Stomach (tissue), 9 donors: Measurements from ENCODE around the gene TSPAN17. TPM values are rescaled to one million over a fixed set of nuclear protein-coding genes. Genes with fewer than 3 reads are reported as not detected.
A peak's percentile ranks its signal among the peaks of the same experiment; 100 is the strongest.

ENCODE experiments used
- DNase-seq, 2 donors: peaks; one replicate each; pipeline versions ENCODE4 v3.0.0 to v3.0.0-alpha.2; 2013 to 2019
- H3K27ac ChIP-seq, 5 donors: fragments of 200-600 bp in 4 of 5; sonication (generic) in 4 of 5; one replicate each; pipeline ENCODE4 v1.5.1; 2013 to 2019; ENCODE audit warnings: mild to moderate bottlenecking in 1 of 5, moderate library complexity in 1 of 5
- H3K27me3 ChIP-seq, 3 donors: fragments of 200-600 bp; sonication (generic); one replicate each; pipeline ENCODE4 v1.5.1; 2017 to 2019; ENCODE audit warnings: mixed run types in 1 of 3
- H3K36me3 ChIP-seq, 4 donors: fragments of 200-600 bp; sonication (generic); 1 replicate in 3 of 4; 2 replicates in 1 of 4; pipeline ENCODE4 v1.5.1; 2016 to 2019
- H3K4me1 ChIP-seq, 4 donors: fragments of 200-600 bp; sonication (generic); one replicate each; pipeline ENCODE4 v1.5.1; 2016 to 2019
- H3K4me3 ChIP-seq, 4 donors: fragments of 200-600 bp; sonication (generic) in 3 of 4; one replicate each; pipeline ENCODE4 v1.5.1; 2016 to 2019; ENCODE audit warnings: mild to moderate bottlenecking in 1 of 4
- H3K9me3 ChIP-seq, 4 donors: fragments of 200-600 bp; sonication (generic); one replicate each; pipeline ENCODE4 v1.5.1; 2016 to 2019
- EP300 ChIP-seq: sonication (generic); formaldehyde crosslinking; IDR thresholded peaks from one replicate; pipeline ENCODE4 v1.6.1; 2017; ENCODE audit warnings: antibody characterized with exemption
- POLR2A ChIP-seq, 4 donors: fragments of 450-650 bp; IDR thresholded peaks; one replicate each; pipeline ENCODE4 v1.6.1; 2016; ENCODE audit warnings: antibody characterized with exemption in 4 of 4, control low read depth in 2 of 4, mild to moderate bottlenecking in 1 of 4, moderate library complexity in 1 of 4
- POLR2AphosphoS5 ChIP-seq, 3 donors: sonication (generic); formaldehyde crosslinking; IDR thresholded peaks; one replicate each; pipeline ENCODE4 v1.6.1; 2016; ENCODE audit warnings: antibody characterized with exemption in 3 of 3
- WGBS, 5 donors: extraction: QIAGEN DNeasy Blood & Tissue Kit in 3 of 5; methylation state at CpG; one replicate each; pipeline versions ENCODE4 v1.1.5 to v1.1.7; 2013 to 2018; 5-methylcytosine and 5-hydroxymethylcytosine counted together
- intact Hi-C: fragments of 100-400 bp; cut with DNase I; formaldehyde crosslinking; loops from one replicate; pipeline ENCODE4 v1.15.1; 2023; ENCODE audit warnings: low total_unique reads
- polyA plus RNA-seq, 3 donors: library from polyadenylated mRNA; stranded (reverse); fragments of 200-250 nt; gene quantifications; one replicate each; pipeline ENCODE4 v1.2.3, GENCODE V29; 2013
- total RNA-seq, 5 donors: library from RNA; depleted of rRNA; stranded (reverse); fragments of >200 nt; gene quantifications; one replicate each; pipeline versions ENCODE4 v1.1.0 to v1.2.3, GENCODE V29; 2014 to 2016
- TF ChIP-seq, protein P1 (sequence below), 7 experiments: fragments of 450-650 bp in 4 of 7; fragments of 200-600 bp in 3 of 7; sonication (generic) in 3 of 7; IDR thresholded peaks; one replicate each; pipeline ENCODE4 v1.5.1; 2016 to 2019; ENCODE audit warnings: antibody characterized with exemption in 7 of 7, control low read depth in 2 of 7, mild to moderate bottlenecking in 1 of 7
- donor health status: healthy with polysubstance abuse.
- donor health status: Bipolar disorder and iron deficiency.
- donor health status: healthy.

TSPAN17 gene
- total and polyA plus RNA-seq, 8 donors = 2.3 to 79.9 (median 21.7) TPM

DNA sequence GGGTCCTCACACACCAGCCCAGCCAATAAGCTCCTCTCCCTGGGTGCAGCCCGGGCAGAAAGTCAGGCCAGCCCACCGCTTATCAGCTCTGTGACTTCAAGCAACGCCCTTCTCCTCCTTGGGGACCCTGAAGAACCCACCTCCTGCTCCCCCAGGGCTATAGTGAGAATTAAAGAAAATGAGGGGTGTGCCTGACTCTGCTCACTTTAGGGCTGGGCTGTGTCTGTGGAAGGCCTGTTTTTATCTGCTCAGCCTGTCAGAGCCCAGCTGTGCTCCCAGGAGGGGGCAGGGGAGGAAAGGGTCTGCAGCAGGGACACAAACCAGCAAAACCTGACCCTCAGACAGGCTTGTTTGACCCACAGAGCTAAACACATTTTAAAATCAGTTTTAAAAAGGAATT is 41.3 kb upstream of the TSPAN17 start:
- intact Hi-C loops = no loop called here
- Histone ChIP-seq H3K4me3 (no peak overlapping the region), H3K27me3 (peaks cover 4 to 30% (median 24%) of the 10 kb centered on the region in 3 donors), H3K27ac (no peak overlapping the region), H3K4me1 (peaks cover 5 to 18% (median 14%) of the 10 kb centered on the region in 4 donors), H3K9me3 (no peaks in the 10 kb centered on the region), H3K36me3 (no peaks in the 10 kb centered on the region)
- WGBS, 5 donors = 41 to 77% (median 51%) methylated on average over 3 of the region's 3 CpGs
- TF ChIP-seq EP300 (no peak), POLR2A (IDR thresholded peaks at IDR 0.05) (no peak), POLR2AphosphoS5 (IDR thresholded peaks at IDR 0.05) (no peak)
- TF ChIP-seq, protein P1, sequence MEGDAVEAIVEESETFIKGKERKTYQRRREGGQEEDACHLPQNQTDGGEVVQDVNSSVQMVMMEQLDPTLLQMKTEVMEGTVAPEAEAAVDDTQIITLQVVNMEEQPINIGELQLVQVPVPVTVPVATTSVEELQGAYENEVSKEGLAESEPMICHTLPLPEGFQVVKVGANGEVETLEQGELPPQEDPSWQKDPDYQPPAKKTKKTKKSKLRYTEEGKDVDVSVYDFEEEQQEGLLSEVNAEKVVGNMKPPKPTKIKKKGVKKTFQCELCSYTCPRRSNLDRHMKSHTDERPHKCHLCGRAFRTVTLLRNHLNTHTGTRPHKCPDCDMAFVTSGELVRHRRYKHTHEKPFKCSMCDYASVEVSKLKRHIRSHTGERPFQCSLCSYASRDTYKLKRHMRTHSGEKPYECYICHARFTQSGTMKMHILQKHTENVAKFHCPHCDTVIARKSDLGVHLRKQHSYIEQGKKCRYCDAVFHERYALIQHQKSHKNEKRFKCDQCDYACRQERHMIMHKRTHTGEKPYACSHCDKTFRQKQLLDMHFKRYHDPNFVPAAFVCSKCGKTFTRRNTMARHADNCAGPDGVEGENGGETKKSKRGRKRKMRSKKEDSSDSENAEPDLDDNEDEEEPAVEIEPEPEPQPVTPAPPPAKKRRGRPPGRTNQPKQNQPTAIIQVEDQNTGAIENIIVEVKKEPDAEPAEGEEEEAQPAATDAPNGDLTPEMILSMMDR (IDR thresholded peaks at IDR 0.05) = no peak
- DNase-seq = no peak

DNA sequence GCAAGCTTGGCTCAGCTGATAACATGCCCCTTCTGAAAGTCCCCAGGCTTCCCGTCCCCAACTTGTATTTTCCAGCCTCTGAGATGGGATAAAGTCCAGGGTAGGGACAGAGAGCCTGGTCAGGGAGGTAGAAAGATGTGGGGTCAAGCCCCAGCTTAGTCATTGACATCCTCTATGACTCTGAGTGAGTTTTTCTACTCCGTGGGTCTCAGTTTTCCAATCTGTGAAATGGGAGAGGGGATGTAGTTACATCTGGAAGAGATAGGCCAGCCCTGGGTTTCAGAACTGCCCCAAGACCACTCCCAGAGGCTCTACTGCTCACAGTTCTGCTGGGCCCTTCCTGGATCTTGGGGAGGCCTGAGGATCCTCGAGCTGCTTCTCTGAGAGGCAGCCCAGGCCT is 40.4 kb upstream of the TSPAN17 start:
- WGBS, 5 donors = 75 to 90% (median 83%) methylated on average over 3 of the region's 3 CpGs
- peaks cover 5 to 19% (median 15%) of the 10 kb centered on the region in 4 donors for H3K4me1 ChIP-seq
- no peak overlapping the region for H3K27ac ChIP-seq
- DNase-seq = no peak
- H3K9me3 ChIP-seq = no peaks in the 10 kb centered on the region
- no peak overlapping the region for H3K4me3 ChIP-seq
- H3K36me3 ChIP-seq = no peaks in the 10 kb centered on the region
- H3K27me3 ChIP-seq = peaks cover 4 to 36% (median 24%) of the 10 kb centered on the region in 3 donors
- TF ChIP-seq POLR2A (IDR thresholded peaks at IDR 0.05) = no peak
- TF ChIP-seq EP300 = no peak
- no peak for TF ChIP-seq POLR2AphosphoS5 (IDR thresholded peaks at IDR 0.05)
- intact Hi-C loops = no loop called here

DNA sequence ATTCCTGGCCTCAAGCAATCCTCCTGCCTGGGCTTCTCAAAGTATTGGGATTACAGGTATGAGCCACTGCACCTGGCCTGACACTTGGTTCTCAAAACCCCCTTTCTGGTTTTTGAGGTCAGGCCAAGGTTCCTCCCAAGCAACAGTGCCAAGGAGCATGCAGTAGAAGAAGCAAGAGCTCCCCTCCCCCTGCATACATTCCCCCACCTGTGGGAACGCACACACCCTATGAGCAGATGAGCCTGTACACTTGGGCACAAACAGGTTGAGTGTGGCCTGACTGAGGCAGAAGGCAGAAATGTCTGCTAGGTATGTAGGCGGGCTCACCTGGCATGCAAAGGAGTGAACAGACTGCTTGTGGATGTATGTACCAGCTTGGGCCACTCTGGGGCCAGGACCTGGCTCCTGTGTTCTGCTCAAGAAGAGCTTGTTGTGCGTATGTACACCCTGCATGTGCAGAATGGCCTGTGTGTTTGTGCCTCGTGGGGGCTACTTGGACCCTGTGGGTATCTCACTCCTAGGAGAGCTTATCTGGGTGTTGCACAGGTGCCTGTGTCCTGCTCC is 39.1 kb upstream of the TSPAN17 start:
- Histone ChIP-seq H3K36me3 (no peaks in the 10 kb centered on the region), H3K4me3 (no peak overlapping the region), H3K9me3 (no peaks in the 10 kb centered on the region), H3K27ac (no peak overlapping the region), H3K27me3 (peaks cover 4 to 47% (median 24%) of the 10 kb centered on the region in 3 donors), H3K4me1 (peaks cover 5 to 19% (median 15%) of the 10 kb centered on the region in 4 donors)
- intact Hi-C loops = no loop called here
- DNase-seq = no peak
- WGBS, 5 donors = 80 to 90% (median 84%) methylated on average over 4 of the region's 4 CpGs
- no peak for TF ChIP-seq POLR2AphosphoS5 (IDR thresholded peaks at IDR 0.05)

DNA sequence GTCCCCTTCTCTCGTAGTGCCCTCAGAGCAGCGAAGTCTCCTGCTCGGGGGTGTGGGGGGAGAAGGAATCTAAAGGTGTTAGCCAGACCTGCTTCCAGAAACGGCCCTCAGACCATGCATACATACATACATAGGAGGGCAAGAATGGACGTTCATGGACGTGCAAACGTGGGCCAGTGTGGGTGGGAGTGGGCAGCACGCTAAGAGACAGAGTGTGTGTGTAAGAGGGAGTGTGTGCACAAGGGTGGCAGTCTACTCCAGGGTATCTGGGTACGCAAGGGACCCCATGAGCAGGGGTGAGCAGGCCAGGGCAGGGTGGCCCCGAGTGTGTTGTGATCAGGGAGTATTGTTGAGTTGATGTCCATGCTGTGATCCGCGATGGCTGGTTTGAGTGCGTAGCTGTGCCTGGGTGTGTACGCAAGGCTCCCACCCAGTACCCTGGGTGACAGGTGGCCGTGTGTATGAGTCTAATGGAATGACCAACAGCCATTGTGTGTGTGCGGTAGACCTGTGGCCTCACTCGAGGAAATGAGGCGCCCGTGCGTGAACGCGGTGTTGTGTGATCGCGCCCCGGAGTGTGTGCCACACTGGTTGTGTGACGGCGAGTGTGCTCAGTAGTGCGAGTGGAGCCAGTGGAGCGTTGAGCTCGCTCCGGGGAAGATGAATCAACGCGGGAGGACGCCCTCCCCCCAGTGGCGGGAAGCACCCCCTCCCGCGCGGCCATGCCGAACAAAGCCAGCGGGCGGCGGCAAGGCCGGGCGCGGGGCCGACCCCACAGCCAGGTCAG is 38.2 kb upstream of the TSPAN17 start:
- WGBS, 5 donors = 29 to 68% (median 33%) methylated on average over 17 to 46 of the region's 46 CpGs
- no peak for TF ChIP-seq POLR2A (IDR thresholded peaks at IDR 0.05)
- TF ChIP-seq EP300 = no peak
- TF ChIP-seq, protein P1 (IDR thresholded peaks at IDR 0.05) = no peak
- no peak for TF ChIP-seq POLR2AphosphoS5 (IDR thresholded peaks at IDR 0.05)
- H3K36me3 ChIP-seq = no peaks in the 10 kb centered on the region
- peak overlapping the region; percentile 56 to 70 (median 66) for H3K4me3 ChIP-seq
- peaks cover 4 to 54% (median 28%) of the 10 kb centered on the region in 3 donors for H3K27me3 ChIP-seq
- intact Hi-C loops = no loop called here
- no peak overlapping the region for H3K27ac ChIP-seq
- H3K4me1 ChIP-seq = peaks cover 5 to 27% (median 15%) of the 10 kb centered on the region in 4 donors
- DNase-seq = no peak
- no peaks in the 10 kb centered on the region for H3K9me3 ChIP-seq

DNA sequence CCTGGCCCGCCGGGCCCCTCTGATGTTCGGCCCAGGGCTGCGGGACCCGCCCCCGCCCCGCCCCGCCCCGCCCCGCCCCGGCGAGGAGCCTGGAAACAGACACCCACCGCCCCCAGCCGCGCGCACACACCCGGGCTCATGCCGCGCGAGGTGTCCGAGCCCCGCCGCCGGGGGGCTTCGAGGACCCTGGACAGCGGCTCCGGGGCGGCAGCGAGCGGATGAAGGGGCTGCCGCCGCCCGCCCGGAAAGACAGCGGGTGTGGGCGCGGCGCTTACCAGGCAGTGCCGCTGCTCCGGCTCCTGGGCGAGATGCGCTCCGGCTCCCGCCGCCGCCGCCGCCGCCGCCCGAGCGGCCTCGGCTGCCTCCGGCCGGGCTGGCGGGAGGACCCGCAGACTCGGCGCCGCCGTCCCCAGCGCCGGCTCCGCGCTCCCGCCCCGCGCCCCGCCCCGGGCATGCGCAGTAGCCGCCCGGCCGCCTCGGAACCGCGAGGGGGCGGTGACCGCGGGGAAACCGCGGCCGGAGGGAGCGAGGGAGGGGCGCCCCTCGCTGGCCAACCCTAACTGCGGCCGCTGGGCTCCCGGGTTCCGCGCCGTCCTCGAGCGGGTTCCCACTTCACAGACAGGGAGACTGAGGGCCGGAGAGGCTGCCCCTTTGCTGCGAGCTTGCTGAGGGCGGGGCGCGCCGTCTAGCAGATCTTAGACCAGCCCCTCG is 37.4 kb upstream of the TSPAN17 start, which contains the start of gene GPRIN1:
TSS of gene GPRIN1 (minus strand) at position 433 of the 711 bp plus-strand sequence. CDS start 10,322 bp downstream, outside the sequence.
- Histone ChIP-seq H3K27me3 (peaks cover 4 to 57% (median 28%) of the 10 kb centered on the region in 3 donors), H3K36me3 (no peaks in the 10 kb centered on the region), H3K9me3 (no peaks in the 10 kb centered on the region), H3K4me1 (peaks cover 5 to 27% (median 15%) of the 10 kb centered on the region in 4 donors), H3K4me3 (peak within 1 kb of the TSS; percentile 56 to 70 (median 66)), H3K27ac (peak within 1 kb of the TSS in 2 of 5 donors; percentile 29 to 38)
- WGBS, 5 donors = 0 to 1% (median 1%) methylated on average over 24 to 99 of the region's 101 CpGs
- intact Hi-C loops = no loop called here
- TF ChIP-seq POLR2AphosphoS5 (IDR thresholded peaks at IDR 0.05) (no peak), POLR2A (IDR thresholded peaks at IDR 0.05) (no peak), EP300 (no peak)
- TF ChIP-seq, protein P1 (IDR thresholded peaks at IDR 0.05) = no peak
- peak; percentile 48 to 86 for DNase-seq
